Peyer's patch (tissue), 4 donors: Measurements from ENCODE around the gene CMTM6.

Experiments used
- CTCF ChIP-seq, 6 experiments: fragments of 450-650 bp in 4 of 6; fragments of 200-600 bp in 2 of 6; sonication (generic) in 1 of 6; IDR thresholded peaks; one replicate each; pipeline ENCODE4 v1.5.1; 2017 to 2019; ENCODE audit warnings: antibody characterized with exemption in 6 of 6, mild to moderate bottlenecking in 3 of 6, moderate library complexity in 1 of 6
- POLR2A ChIP-seq, 2 donors: fragments of 450-650 bp; IDR thresholded peaks; one replicate each; pipeline ENCODE4 v1.5.1; 2017; ENCODE audit warnings: antibody characterized with exemption in 2 of 2, mild to moderate bottlenecking in 2 of 2, moderate library complexity in 2 of 2

GRCh38 chr3:32460031-32460749 lies 42.5 kb downstream of the CMTM6 start:
- TF ChIP-seq CTCF (IDR thresholded peaks at IDR 0.05), result no peak
- TF ChIP-seq POLR2A (IDR thresholded peaks at IDR 0.05), result no peak
